GM23248 (cell line): ENCODE measurements around the gene VPS26A.

Experiments used
- EZH2 ChIP-seq: fragments of 200-600 bp; sonication (generic); IDR thresholded peaks from 2 replicates; pipeline ENCODE4 v1.6.1; 2018; ENCODE audit warnings: antibody characterized with exemption, mild to moderate bottlenecking; ENCODE audit not compliant: insufficient read depth, poor library complexity, severe bottlenecking
- EZH2phosphoT487 ChIP-seq: fragments of 200-600 bp; sonication (generic); IDR thresholded peaks from 2 replicates; pipeline ENCODE4 v1.6.1; 2018; ENCODE audit warnings: antibody characterized with exemption, moderate library complexity, mild to moderate bottlenecking, low read depth; ENCODE audit not compliant: insufficient read depth

GRCh38 chr10:69078311-69078710 is 45.7 kb upstream of the VPS26A start:
- TF ChIP-seq EZH2 (no peak), EZH2phosphoT487 (no peak)
